SK-N-SH treated with all-trans-retinoic acid at 6 μM for 48 hours (cell line): ENCODE results near the gene GLDN.

Source experiments
- ATAC-seq: fragments of 200-7000 bp; cut with Tn5 transposase; 3 replicates; pipeline ENCODE4 v1.9.1; 2020; ENCODE audit warnings: mild to moderate bottlenecking, moderate library complexity
- BACH2 ChIP-seq: fragments of 250-450 bp; sonication (Bioruptor Pico); IDR thresholded peaks from 2 replicates; pipeline ENCODE4 v1.9.0; 2021; ENCODE audit warnings: mild to moderate bottlenecking, borderline replicate concordance
- CREB5 ChIP-seq: fragments of 250-450 bp; sonication (Bioruptor Pico); IDR thresholded peaks from 2 replicates; pipeline ENCODE4 v1.5.1; 2020; ENCODE audit warnings: low read depth, mild to moderate bottlenecking, moderate library complexity
- CSDC2 ChIP-seq: fragments of 250-450 bp; sonication (Bioruptor Pico); IDR thresholded peaks from 2 replicates; pipeline ENCODE4 v1.5.0; 2020; ENCODE audit warnings: mild to moderate bottlenecking, moderate library complexity
- CSRNP3 ChIP-seq: fragments of 250-450 bp; sonication (Bioruptor Pico); IDR thresholded peaks from 2 replicates; pipeline ENCODE4 v1.5.1; 2021; ENCODE audit warnings: mild to moderate bottlenecking, moderate library complexity
- ESRRG ChIP-seq: fragments of 250-450 bp; sonication (Bioruptor Pico); IDR thresholded peaks from 2 replicates; pipeline ENCODE4 v1.6.1; 2021; ENCODE audit warnings: mild to moderate bottlenecking
- GLIS3 ChIP-seq: fragments of 250-450 bp; sonication (Bioruptor Pico); IDR thresholded peaks from 2 replicates; pipeline ENCODE4 v1.5.0; 2020; ENCODE audit warnings: mild to moderate bottlenecking, moderate library complexity
- OSR1 ChIP-seq: fragments of 250-450 bp; sonication (Bioruptor Pico); IDR thresholded peaks from 2 replicates; pipeline ENCODE4 v1.8.0; 2022; ENCODE audit warnings: moderate library complexity, mild to moderate bottlenecking, inconsistent platforms
- PATZ1 ChIP-seq: fragments of 250-450 bp; sonication (Bioruptor Pico); IDR thresholded peaks from 2 replicates; pipeline ENCODE4 v1.8.0; 2020; ENCODE audit warnings: mild to moderate bottlenecking, moderate library complexity, borderline replicate concordance
- POU6F1 ChIP-seq: fragments of 250-450 bp; sonication (Bioruptor Pico); IDR thresholded peaks from 2 replicates; pipeline ENCODE4 v1.8.0; 2021; ENCODE audit warnings: low read depth, mild to moderate bottlenecking, moderate library complexity, borderline replicate concordance
- PPARA ChIP-seq: fragments of 250-450 bp; sonication (Bioruptor Pico); IDR thresholded peaks from 2 replicates; pipeline ENCODE4 v1.5.0; 2020; ENCODE audit warnings: mild to moderate bottlenecking, borderline replicate concordance
- RARB ChIP-seq: fragments of 250-450 bp; sonication (Bioruptor Pico); IDR thresholded peaks from 2 replicates; pipeline ENCODE4 v1.8.0; 2021; ENCODE audit warnings: mild to moderate bottlenecking, moderate library complexity
- SNAI2 ChIP-seq: fragments of 250-450 bp; sonication (Bioruptor Pico); IDR thresholded peaks from 2 replicates; pipeline ENCODE4 v1.5.0; 2020; ENCODE audit warnings: mild to moderate bottlenecking, moderate library complexity
- TCF4 ChIP-seq: fragments of 250-450 bp; sonication (Bioruptor Pico); IDR thresholded peaks from 2 replicates; pipeline ENCODE4 v1.8.0; 2021; ENCODE audit warnings: mild to moderate bottlenecking, moderate library complexity, borderline replicate concordance
- TOX ChIP-seq: fragments of 250-450 bp; sonication (Bioruptor Pico); IDR thresholded peaks from 2 replicates; pipeline ENCODE4 v1.8.0; 2021; ENCODE audit warnings: mild to moderate bottlenecking, moderate library complexity, borderline replicate concordance
- TSHZ2 ChIP-seq: fragments of 250-450 bp; sonication (Bioruptor Pico); IDR thresholded peaks from 2 replicates; pipeline ENCODE4 v1.5.0; 2020; ENCODE audit warnings: mild to moderate bottlenecking, moderate library complexity
- ZC3H10 ChIP-seq: fragments of 250-450 bp; sonication (Bioruptor Pico); IDR thresholded peaks from 2 replicates; pipeline ENCODE4 v1.5.1; 2021; ENCODE audit warnings: mild to moderate bottlenecking, moderate library complexity
- ZFP3 ChIP-seq: fragments of 250-450 bp; sonication (Bioruptor Pico); IDR thresholded peaks from 2 replicates; pipeline ENCODE4 v1.5.0; 2020; ENCODE audit warnings: mild to moderate bottlenecking, moderate library complexity
- ZFP30 ChIP-seq: fragments of 450-650 bp; formaldehyde crosslinking; IDR thresholded peaks from 2 replicates; pipeline ENCODE4 v1.5.0; 2022; ENCODE audit warnings: mild to moderate bottlenecking, moderate library complexity
- ZNF565 ChIP-seq: fragments of 450-650 bp; formaldehyde crosslinking; conservative IDR thresholded peaks from 2 replicates; pipeline ENCODE4 v1.5.0; 2020; ENCODE audit warnings: low read depth, mild to moderate bottlenecking, moderate library complexity
- ZNF70 ChIP-seq: fragments of 450-650 bp; formaldehyde crosslinking; IDR thresholded peaks from 2 replicates; pipeline ENCODE4 v1.5.0; 2020; ENCODE audit warnings: mild to moderate bottlenecking, moderate library complexity
- ZNF8 ChIP-seq: fragments of 450-650 bp; formaldehyde crosslinking; IDR thresholded peaks from 2 replicates; pipeline ENCODE4 v1.5.0; 2020; ENCODE audit warnings: mild to moderate bottlenecking, moderate library complexity

Gene GLDN

GRCh38 chr15:51342227-51342999, 958 bp downstream of the GLDN start (continued):
- TF ChIP-seq CSRNP3 (CRISPR knock-in tag): no peak
- no peak for TF ChIP-seq ZNF70 (CRISPR knock-in tag)

GRCh38 chr15:51343466-51343865, 2.0 kb downstream of the GLDN start:
- no peak for ATAC-seq
- no peak for TF ChIP-seq GLIS3

GRCh38 chr15:51346136-51346535, 4.7 kb downstream of the GLDN start:
- no peak for ATAC-seq
- TF ChIP-seq OSR1 (CRISPR knock-in tag): no peak
- TF ChIP-seq POU6F1: no peak
- no peak for TF ChIP-seq ZFP3 (CRISPR knock-in tag)
- TF ChIP-seq RARB (CRISPR knock-in tag): no peak
- no peak for TF ChIP-seq ZC3H10 (CRISPR knock-in tag)
- TF ChIP-seq, all 23 proteins: peak for 0

GRCh38 chr15:51348688-51349087, 7.2 kb downstream of the GLDN start:
- ATAC-seq: no peak
- TF ChIP-seq SNAI2 (CRISPR knock-in tag) (no peak), ZFP30 (CRISPR knock-in tag) (no peak), POU6F1 (no peak), ZC3H10 (CRISPR knock-in tag) (no peak), ESRRG (CRISPR knock-in tag) (no peak), TOX (no peak), PPARA (CRISPR knock-in tag) (no peak), GLIS3 (no peak), CSRNP3 (CRISPR knock-in tag) (no peak), CSDC2 (CRISPR knock-in tag) (no peak), ZNF8 (CRISPR knock-in tag) (no peak), PATZ1 (no peak), TSHZ2 (CRISPR knock-in tag) (no peak), RARB (CRISPR knock-in tag) (no peak), CREB5 (CRISPR knock-in tag) (no peak), ZNF565 (no peak), BACH2 (CRISPR knock-in tag) (no peak), TCF4 (CRISPR knock-in tag) (no peak)
